K562 treated with DMSO at 1 percent for 4 hours (cell line): Measurements from ENCODE around the gene RRBP1. TPM values are rescaled to one million over a fixed set of nuclear protein-coding genes. Genes with fewer than 3 reads are reported as not detected.

ENCODE experiments used
- total RNA-seq: library from RNA; unstranded; fragments of 300-600 nt; gene quantifications from 2 replicates; pipeline ENCODE4 v1.2.3, GENCODE V29; 2022; ENCODE audit not compliant: insufficient read depth

The RRBP1 gene, protein sequence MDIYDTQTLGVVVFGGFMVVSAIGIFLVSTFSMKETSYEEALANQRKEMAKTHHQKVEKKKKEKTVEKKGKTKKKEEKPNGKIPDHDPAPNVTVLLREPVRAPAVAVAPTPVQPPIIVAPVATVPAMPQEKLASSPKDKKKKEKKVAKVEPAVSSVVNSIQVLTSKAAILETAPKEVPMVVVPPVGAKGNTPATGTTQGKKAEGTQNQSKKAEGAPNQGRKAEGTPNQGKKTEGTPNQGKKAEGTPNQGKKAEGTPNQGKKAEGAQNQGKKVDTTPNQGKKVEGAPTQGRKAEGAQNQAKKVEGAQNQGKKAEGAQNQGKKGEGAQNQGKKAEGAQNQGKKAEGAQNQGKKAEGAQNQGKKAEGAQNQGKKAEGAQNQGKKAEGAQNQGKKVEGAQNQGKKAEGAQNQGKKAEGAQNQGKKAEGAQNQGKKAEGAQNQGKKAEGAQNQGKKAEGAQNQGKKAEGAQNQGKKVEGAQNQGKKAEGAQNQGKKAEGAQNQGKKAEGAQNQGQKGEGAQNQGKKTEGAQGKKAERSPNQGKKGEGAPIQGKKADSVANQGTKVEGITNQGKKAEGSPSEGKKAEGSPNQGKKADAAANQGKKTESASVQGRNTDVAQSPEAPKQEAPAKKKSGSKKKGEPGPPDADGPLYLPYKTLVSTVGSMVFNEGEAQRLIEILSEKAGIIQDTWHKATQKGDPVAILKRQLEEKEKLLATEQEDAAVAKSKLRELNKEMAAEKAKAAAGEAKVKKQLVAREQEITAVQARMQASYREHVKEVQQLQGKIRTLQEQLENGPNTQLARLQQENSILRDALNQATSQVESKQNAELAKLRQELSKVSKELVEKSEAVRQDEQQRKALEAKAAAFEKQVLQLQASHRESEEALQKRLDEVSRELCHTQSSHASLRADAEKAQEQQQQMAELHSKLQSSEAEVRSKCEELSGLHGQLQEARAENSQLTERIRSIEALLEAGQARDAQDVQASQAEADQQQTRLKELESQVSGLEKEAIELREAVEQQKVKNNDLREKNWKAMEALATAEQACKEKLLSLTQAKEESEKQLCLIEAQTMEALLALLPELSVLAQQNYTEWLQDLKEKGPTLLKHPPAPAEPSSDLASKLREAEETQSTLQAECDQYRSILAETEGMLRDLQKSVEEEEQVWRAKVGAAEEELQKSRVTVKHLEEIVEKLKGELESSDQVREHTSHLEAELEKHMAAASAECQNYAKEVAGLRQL (N-terminal part only)
- total RNA-seq, result 47.8 and 53.4 TPM in 2 replicates

GRCh38 chr20:17682103-17682888, at the start of gene RRBP1:
RRBP1 (minus strand) TSS chr20:17682242; CDS start chr20:17660507, 21,735 bp downstream.

DNA sequence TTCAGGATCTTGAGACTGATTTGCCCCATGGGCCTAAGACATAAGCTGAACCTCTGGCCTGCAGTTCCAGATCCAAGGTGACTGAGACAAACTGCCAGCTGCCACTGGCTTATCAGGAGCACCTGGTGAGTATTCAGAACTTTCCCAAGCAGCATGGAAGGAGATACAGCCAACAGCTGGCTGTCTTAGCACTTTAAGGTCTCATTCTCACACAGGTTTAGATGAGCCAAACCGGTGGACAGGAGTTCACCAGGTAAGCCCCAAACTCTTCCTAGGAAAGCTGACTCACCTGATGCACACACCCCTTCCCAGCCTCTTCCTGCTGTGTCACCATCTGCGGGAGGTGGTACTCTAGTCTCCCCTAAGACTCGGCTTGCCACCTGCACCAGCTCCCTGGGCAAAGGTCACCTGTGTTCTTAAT, 17.9 kb upstream of the RRBP1 start, which contains the start of gene BANF2:
TSS of gene BANF2 (plus strand) at position 36 of the 421 bp plus-strand sequence. CDS start 25,060 bp downstream, outside the sequence.

DNA sequence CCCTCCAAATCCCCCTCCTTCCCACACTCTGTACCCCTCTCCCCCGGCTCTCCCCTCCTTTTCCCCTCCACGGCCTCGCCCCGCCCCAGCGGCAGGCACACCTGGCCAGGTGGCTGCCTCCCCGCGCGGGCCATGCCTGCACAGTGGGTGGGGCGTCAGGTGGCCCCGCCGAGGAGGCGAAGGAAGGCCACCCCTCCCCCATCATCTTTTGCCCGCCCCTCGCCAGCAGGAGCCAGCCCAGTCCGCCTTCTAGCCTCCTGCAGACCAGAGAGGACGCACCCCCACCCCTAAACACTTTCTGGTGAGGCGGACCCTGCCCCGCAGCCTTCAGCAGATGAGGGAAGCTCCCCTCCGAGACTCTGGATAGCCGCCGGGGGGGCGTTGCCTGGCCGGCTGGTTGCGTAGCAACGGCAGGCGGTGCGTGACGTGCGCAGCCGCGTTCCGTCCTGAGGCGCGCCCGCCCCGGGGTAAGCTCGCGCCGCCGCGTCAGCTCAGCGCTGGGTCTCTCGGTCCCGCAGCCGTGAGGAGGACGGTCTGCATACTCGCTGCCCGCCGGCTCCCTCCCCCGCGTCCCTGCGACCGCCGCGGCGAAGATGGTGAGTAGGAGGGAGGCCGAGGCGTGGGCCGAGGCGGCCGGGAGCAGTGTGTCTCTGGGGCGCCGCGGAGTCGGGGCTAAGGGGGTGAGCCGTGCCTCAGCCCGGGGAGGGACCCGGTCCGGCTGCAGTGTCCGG, 112.3 kb downstream of the RRBP1 start, which contains the start of gene DSTN:
TSS of gene DSTN (plus strand) at position 460 of the 731 bp plus-strand sequence. CDS start at position 594, 134 bp downstream.

Other genes starting within 250 kb of the RRBP1 start
- 0.84 and 1.2 TPM in 2 replicates for gene BFSP1, start 150.9 kb downstream of the RRBP1 start, total RNA-seq
- 61.0 and 70.3 TPM in 2 replicates for gene DSTN, start 112.2 kb downstream of the RRBP1 start, total RNA-seq
- not detected in 2 replicates for gene BANF2, start 17.7 kb upstream of the RRBP1 start, total RNA-seq